GM21367 (cell line): ENCODE results near the gene ABI3BP.

Experiments
- ATAC-seq: cut with Tn5 transposase; IDR thresholded peaks from one replicate; pipeline ENCODE4 v1.9.1; 2021; ENCODE audit not compliant: unreplicated experiment

Gene ABI3BP

DNA sequence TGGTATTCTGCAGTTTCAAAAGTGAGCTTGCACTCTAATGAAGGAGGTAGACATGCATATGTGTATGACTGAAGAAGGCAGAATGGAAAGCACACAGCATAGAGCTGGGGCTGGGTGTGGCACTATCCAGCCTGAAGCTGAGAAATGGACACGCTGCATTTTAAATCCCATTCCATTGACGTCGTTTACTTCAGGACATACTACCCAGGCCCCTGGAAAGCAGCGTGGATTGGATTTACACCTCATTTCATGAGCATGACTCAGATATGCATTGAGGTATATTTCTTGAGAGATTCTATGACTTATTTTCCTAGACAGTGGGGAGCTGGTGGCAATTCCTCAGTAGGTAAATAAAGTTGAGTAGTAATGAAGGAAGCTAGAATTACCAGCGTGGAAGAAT is 101.4 kb downstream of the ABI3BP start:
- no peak for ATAC-seq

DNA sequence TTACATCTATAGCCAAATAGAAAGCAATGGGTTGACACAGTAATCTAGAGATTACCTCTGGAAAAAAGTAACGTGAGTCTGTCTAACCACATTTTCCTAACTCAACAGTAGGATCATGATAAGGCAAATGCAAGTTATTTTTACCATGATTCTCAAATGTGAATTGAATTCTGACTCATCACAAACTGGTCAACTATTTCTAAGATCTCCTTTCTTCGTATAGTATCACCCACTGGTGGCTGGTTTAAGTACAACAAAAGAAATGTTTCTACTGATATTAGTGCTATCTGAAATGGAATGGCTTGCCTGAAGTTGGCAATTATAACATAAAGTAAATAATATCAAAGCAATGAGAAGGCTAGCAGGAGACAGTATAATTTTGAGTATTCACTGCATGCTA is 102.2 kb downstream of the ABI3BP start:
- no peak for ATAC-seq

DNA sequence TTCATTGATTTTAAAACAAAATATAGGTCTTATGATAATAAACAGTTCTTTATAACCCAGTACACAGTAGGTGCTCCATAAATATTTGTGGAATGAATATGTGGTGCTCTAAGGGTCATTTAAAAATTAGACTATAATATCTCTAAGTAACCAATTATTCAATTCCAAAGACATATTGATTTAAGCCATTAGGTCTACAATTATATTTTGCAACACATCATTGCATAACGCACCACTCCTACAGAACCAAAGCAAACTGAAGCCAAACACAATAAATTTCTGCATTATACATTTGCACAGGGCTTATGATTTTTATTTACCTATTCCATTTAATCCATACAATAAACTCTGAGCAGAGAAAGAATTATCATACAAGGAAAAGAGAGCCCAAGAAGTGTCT is 104.3 kb downstream of the ABI3BP start:
- ATAC-seq: no peak

DNA sequence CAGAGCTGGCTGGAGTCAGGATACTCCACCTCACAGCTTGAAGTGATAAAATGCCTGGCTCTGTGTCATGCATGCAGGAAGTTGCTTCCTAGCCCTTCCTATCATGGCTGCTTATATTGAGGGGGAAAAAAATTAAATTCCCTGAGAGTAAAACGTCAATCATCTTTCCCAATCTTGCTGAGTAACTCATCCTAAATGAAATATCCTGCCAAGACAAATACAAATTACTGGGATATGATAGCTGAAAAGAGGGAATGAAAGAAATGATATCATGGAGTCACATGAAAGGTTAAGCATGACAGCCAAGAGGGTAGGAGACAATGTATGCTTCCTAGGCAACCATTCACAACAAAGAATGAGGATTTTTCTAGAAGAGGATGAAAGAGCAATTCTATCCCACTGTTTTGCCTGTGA is 110.6 kb downstream of the ABI3BP start:
- no peak for ATAC-seq

DNA sequence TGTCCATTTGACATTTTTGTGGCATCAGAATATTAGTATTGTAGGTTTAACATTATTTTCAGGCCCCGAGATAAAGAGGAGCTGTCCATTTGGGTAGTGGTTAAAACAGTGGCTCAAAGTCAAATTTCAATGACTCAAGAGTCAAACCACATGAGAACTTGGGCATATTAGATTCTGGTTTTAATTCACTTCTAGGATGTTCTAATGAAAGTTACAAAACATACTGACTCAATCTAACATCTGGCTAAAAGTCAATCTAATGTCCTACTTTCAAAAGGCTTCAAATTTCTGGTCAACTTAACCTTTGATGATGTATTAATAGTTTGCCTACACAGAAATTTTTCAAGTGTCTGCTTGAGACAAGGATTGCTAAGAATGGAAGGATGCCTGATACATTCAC is 112.4 kb downstream of the ABI3BP start:
- no peak for ATAC-seq

DNA sequence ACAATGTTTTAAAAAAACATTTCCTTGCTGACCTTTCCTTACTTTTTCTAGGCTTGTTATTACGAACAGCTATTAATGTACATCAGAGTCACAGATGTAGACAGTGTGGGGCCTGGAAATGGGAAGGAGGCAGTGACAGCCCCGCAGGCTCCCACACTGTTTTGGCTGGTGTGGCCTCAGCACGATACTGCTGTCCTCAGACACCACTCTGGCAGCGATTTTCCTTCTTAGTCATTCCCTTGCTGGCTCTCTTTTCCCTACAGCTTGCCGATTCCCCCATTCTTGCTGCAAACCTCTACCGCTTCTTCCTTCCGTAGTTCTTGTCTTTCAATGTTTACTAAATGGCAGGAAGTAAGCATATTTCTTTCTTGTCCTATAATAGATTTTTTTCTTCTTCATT is 113.1 kb downstream of the ABI3BP start:
- no peak for ATAC-seq

DNA sequence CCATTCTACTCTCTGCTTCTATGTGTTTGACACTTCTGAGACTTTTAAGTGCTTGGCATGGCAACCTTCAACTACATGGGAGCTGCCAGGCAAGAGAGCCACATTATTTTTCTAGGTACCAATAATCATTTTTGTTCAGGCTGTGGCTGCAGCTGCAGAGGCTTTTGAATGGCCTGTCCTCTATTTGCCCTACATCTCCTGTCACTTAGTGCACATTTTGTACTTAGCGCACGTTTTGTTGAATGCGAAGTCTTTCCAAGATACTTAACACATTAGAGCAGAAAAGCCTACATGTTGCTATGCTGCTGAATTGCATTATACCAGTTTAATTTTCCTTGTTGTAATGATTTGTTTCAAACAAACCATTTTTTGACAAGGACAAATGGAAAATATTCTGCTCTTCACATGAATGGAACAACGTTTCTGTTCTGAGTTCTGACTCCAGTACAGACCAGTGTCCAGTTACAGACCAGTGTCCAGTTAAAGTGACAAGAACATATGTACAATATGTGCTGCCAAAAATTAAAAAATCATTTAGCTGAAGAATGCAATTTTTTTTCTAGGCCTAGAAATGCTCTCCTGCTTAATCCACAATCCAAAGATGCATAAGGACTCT is 113.9 kb downstream of the ABI3BP start:
- ATAC-seq: no peak

DNA sequence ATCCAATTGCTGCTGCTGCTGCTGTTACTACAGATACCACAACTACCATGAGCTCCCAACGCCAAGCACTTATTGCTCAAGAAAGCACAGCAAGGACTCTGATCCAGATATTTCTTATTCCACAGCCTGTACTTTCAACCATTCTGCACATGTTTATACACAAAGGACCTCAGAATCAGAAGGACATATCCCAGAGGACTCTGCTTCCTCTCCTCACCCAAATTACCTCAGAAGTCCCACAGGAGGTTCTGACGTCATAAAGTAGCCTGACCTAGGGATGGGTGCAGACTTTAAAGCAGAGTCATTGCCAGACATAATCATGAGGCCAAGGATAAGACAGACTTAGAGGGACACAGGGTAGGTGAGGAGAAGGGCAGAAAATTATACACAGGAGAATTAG is 115.9 kb downstream of the ABI3BP start:
- ATAC-seq: no peak

DNA sequence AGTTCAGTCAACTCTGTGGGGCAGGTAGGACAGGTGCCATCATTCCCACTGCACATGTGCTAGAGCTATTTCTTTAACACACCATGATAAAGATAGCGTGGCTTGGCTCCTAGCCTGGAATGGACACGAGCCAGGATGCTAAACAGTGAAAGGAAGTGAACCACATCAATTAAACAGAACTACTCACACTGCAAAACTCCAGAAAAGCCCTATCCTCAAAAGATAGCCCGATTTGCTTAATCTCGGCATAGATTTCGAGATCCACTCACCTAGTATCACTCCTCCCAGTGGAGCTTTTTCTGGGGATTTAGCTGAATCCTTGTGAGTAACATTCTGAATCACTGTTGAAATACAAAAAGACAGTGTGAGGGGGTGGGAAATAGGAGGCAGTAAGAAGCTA is 118.0 kb downstream of the ABI3BP start:
- ATAC-seq: no peak

DNA sequence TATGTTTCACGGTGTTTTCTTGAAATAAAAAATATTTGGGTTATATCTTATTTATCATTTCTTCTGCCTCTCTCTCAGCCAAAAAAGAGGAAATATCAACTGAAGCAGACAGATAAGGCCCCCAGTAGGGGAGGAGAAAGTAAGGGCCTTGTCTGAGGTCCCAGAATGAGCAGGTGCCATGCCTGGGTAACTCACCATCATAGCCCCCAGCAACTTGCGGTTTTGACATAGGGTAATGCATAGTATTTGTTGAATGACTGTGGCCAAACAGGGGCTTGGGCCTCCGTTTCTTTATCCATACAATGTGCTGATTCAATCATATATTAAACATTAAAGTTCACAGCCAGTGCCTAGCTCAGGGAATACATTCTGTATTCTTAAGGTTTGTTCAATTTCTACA is 119.6 kb downstream of the ABI3BP start:
- no peak for ATAC-seq

DNA sequence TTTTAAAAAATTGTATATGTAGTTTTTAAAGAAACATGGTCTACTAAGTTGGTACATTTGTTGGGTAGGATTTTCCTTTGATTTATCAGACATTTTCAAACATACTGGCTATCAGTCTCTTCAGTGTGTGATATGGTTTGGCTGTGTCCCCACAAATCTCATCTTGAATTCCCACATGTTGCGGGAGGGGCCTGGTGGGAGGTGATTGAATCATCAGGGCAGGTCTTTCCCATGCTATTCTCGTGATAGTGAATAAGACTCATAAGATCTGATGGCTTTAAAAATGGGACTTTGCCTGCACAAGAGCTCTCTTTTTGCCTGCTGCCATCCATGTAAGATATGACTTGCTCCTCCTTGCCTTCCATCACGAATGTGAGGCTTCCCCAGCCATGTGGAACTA is 121.9 kb downstream of the ABI3BP start:
- no peak for ATAC-seq

DNA sequence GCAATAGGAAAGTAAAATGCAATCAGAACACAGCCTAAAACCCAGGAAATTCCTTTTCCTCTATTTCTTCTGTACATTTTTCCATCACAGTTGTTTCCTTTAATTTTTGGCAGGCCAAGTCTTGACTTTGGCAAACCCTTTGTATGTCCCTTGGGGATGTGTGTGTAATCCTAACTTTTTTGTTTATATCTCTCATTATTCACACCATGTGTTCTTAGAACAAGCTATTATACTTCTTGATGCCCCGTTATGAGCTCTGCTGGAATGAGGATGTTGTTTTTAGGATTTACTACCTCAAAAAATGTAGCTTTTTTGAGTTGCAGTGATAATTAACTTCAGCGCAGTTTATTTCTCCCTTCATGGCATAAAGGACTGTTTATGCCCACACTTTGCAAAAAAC is 123.4 kb downstream of the ABI3BP start:
- no peak for ATAC-seq

DNA sequence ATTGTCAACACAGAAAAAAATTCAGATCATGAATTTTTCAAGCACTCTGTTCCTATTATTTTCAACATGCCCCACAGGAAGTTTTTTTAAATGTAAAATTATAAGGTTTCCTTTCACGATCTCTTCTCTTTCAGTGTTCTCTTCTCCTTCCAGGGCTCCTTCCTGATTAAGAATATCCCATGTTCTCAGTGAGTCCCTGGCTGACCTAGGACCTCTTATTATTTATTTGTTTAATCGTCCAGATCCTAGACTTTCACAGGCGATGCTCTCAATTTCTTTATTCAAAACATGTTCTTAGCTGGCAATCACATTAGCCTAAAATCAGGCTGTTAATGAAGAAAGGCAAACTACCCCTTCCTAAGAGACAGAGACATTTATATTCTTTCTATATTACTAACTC is 124.3 kb downstream of the ABI3BP start:
- no peak for ATAC-seq

DNA sequence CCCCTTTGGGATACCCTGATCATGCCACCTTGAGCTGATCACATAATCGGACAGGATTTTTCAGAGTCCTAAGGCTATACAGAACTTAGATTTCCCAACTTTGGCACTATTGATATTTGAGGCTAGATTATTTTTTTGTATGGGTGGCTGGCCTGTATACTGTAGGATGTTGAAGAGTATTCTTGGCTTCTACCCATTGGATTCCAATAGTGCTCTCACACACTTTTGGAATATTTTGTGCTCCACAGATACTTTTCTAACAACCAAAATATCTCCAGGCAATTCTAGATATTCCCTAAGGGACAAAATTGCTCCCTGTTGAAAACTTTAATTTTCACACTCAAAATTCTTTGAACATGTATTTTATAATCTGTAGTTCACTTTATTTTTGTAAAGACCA is 125.1 kb downstream of the ABI3BP start:
- ATAC-seq: no peak

DNA sequence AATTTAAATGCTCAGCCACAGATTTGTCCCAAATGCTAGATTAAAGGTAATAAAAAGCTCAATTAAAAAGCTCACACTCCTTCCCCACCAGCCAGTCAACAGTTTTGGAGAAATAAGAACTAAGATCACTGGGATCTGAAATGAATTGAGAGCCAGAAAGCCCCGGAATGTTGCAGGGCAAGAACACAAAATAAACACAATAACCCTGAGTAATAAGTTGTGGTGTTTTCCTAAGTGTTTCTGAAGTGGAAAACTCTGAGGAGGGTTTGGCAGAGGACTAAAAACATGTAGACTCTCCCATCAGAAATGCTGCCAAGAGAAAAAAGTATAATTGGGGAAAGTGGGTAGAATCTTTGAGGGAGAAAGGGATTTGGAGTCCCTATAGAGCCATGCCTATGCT is 127.8 kb downstream of the ABI3BP start:
- no peak for ATAC-seq

DNA sequence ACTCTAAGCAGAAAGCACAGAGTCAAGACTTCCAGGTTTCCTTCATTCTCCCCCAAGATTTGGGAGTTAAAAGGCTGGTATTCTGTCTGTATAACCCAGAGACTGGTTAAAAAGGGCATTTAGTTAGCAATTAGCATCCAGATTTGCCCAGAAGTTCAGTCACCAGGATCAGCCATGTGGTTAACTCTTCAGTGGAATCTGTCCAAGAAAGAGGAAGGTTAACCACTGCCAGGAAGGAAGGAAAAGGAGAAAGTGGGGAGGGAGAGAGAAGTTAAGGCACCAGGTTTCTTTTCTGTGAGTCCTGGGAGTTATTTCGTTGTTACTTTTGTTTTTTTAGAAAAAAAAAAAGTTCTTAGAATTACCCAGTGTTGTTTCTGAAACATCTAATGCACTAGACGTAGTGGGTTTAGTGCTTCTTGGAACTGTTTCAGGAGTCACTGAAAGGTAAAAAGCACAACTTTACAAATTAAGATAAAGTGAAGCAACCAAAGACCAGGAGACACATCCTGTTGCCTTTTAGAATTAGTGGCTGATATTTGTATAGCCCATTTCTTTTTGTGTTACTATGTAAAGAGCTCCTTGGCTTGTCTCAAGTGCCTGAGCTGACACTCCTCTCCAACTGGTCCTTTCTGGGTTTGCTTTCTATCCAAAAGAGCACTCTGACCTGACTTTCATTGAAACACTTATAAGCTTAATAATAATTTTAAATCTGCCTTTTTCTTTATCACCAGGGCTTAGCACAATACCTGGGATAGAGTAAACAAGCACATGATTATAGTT is 128.6 kb downstream of the ABI3BP start:
- no peak for ATAC-seq

DNA sequence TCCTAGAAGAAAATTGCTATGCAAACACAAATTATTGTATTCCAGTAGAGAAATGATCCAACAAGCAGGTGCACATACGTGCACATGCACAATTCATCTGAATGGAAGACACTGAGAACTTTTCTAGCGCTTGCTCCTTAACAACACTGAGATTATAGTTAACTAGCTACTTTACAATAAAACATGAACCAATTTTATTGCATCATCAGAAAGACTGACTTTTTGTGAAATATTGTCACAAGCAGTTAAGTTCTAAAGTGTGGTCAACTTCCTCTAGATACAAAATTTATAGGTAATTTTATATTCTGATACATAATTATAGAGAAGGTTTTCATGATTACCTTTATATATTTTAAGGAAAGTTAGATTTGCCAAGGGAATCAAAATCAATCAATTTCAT is 135.4 kb downstream of the ABI3BP start:
- no peak for ATAC-seq

DNA sequence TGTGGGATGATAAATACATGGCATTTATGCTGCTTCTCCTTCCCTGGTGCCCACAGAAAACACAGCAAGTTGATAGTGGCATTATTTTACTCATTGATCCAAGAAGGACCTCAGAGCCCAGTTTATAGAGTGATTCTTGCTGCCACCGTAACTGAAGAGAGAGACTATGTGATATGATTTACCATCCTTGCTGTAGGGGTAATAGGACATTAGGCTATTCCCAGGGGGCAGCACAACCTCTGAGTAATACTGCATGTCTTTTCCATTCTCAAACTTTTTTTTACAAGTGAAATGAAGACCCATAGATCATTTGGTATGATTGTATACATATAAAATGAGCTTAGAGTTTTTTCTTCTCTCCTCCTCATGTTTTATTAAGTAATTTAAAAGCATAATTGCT is 136.4 kb downstream of the ABI3BP start:
- ATAC-seq: no peak

DNA sequence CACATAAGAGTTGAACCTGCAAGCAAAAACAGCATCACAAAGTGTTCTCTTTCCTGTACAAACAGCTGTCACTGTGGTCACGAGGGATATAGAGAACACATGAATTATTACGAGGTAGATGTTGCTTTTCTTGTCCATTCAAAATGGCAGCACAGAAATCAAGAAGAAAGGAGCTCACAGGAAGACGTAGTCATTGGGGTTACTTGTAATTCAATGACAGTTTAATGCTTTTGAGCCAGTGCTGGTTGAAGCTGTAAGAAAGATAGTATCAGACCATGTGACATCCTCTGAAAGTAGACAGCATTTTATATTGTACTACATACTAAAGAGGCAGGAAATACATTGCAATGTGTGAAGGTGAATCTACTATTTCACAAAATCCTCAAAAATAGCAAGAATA is 140.4 kb downstream of the ABI3BP start:
- no peak for ATAC-seq

DNA sequence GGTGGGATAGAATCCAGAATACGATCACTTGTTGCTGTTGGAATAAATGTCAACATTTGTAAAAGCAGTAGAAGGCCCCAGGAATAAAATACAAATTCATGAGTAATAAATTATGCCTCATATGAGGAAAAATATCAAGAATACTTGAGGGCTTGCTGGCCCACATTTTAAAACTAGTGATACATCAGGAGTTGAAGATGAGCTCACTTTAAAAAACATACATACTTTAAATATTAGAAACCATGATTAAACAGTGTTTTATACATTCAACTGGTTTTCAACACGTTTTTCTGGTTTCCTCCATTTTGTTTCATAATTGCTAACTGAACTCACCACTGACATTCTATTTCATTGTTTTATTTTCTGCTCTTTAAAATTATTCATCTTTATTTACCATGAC is 142.5 kb downstream of the ABI3BP start:
- ATAC-seq: no peak

DNA sequence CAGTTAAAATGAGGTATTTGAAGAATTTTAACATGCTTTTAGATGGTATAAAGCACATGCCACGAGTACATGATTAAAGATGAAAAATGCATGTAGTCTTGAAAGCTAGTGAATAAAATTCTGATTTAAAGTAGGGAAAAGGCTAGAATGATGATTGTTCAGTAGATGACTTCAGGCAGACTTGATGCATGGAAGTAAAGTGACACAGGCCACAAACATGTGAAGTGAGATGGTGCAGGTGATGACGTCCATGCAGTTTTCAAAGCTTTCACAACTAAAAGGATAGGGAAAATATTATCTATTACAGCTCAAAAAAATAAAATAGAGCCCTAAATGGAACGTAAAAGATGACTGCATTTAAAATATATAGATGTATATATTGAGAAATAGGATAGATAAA is 143.1 kb downstream of the ABI3BP start:
- no peak for ATAC-seq

DNA sequence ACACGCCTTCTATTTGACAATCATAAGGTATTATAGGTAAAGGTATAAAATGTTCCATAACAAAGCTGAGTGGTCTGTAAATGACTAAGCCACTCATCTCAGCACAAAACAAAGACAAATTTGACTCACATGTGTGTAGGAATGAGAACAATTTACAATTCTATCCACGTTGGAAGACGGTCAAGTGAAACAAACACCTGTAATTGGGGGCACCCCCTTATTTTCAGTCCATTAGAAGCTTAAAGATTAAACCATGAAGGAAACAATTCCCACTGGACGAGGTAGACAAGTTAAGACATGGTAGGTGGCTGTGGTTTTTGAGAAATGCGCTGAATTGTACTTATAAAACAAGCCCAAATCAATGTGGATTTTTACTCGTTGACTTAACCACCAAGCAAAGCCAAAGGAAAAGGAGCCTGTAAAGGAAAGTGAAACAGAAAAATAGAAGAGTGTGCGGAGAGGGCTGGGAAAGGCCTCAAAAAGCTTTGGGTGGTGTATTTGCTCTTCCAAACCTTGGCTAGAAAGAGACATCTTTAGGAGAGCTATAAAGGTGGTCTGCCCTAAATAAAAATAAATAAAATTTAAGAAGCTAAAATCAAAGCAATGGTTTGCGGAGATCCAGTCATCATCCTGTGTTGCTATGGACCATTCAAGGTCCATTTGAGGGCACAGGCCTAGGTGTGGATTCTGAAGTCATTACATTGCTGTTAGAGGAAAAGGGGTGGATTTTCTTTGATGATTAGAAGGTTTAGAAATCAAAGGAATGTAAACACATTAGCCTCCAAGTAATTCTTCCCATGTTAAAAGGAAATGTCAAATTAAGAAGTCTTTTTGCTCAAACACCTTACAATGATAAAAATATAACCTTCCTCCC is 148.9 kb downstream of the ABI3BP start:
- no peak for ATAC-seq
